Measurements from ENCODE around the gene KIAA0319L. TPM values are rescaled to one million over a fixed set of nuclear protein-coding genes. Genes with fewer than 3 reads are reported as not detected.

The KIAA0319L gene
- total RNA-seq, 1 experiment from 2014 or later = 46.4 TPM

- H3K9me3 Mint-ChIP-seq = peaks cover 0 to 4% of the 10 kb centered on the region in 2 experiments; a peak in 2 of 5 replicates
- no peak within 1 kb of the TSS for H3K56ac ChIP-seq (ENCODE audit: insufficient read length, low read depth, low read length)
- no peak within 1 kb of the TSS for H2BK20ac ChIP-seq (ENCODE audit: low read depth, low read length, poor library complexity, severe bottlenecking)
- WGBS (ENCODE audit: extremely low coverage, insufficient read length, low lambda C conversion rate) = no CpG with 5 or more reads among the region's 58 CpGs
- no peak within 1 kb of the TSS for H4K91ac ChIP-seq (ENCODE audit: insufficient read length, low read depth, low read length)
- H3K9ac ChIP-seq (ENCODE audit: extremely low read depth, insufficient read length, low read length) = peak within 1 kb of the TSS; percentile 77
- H3K14ac ChIP-seq (ENCODE audit: insufficient read depth, low read length) = peak within 1 kb of the TSS; percentile 90
- no peak within 1 kb of the TSS for H3K4ac ChIP-seq (ENCODE audit: low read depth, low read length)
- no peaks in the 10 kb centered on the region for H3K27me3 ChIP-seq (ENCODE audit: insufficient read depth, low read length)
- H4K8ac ChIP-seq (replicated peaks; ENCODE audit: insufficient read length, low read depth, low read length) = peak within 1 kb of the TSS; percentile 63
- DNase-seq = peak; percentile 99
- H3K27ac ChIP-seq (ENCODE audit: insufficient read length, low read depth, low read length) = no peak within 1 kb of the TSS
- H2BK120ac ChIP-seq (ENCODE audit: low read depth, low read length, poor library complexity, severe bottlenecking) = no peak within 1 kb of the TSS
- no peak within 1 kb of the TSS for H2BK5ac ChIP-seq (ENCODE audit: insufficient read length, low read length)
- H3K23ac ChIP-seq (ENCODE audit: insufficient read length, low read depth, low read length) = no peak within 1 kb of the TSS
- H3T11ph ChIP-seq (ENCODE audit: low read length) = no peak within 1 kb of the TSS
- H2BK15ac ChIP-seq (ENCODE audit: low read depth, low read length) = no peak within 1 kb of the TSS
- peaks cover 6% of the 10 kb centered on the region; the same call in 1 of the 2 replicates for H3K79me2 ChIP-seq (ENCODE audit: insufficient read depth, low read length)
- no peaks in the 10 kb centered on the region for H4K20me1 ChIP-seq (ENCODE audit: control insufficient read depth, insufficient read depth, insufficient read length)
- H3K27me3 Mint-ChIP-seq (ENCODE audit: low read depth) = no peaks in the 10 kb centered on the region
- peak within 1 kb of the TSS; percentile 91 to 98 for H3K4me3 Mint-ChIP-seq
- H3K79me1 ChIP-seq (ENCODE audit: insufficient read depth, low read depth, low read length, poor library complexity, severe bottlenecking) = no peaks in the 10 kb centered on the region
- peak within 1 kb of the TSS; percentile 98 for H3K27ac Mint-ChIP-seq
- H4K5ac ChIP-seq (ENCODE audit: insufficient read length, low read depth, low read length) = no peak within 1 kb of the TSS
- TF ChIP-seq, protein P1, sequence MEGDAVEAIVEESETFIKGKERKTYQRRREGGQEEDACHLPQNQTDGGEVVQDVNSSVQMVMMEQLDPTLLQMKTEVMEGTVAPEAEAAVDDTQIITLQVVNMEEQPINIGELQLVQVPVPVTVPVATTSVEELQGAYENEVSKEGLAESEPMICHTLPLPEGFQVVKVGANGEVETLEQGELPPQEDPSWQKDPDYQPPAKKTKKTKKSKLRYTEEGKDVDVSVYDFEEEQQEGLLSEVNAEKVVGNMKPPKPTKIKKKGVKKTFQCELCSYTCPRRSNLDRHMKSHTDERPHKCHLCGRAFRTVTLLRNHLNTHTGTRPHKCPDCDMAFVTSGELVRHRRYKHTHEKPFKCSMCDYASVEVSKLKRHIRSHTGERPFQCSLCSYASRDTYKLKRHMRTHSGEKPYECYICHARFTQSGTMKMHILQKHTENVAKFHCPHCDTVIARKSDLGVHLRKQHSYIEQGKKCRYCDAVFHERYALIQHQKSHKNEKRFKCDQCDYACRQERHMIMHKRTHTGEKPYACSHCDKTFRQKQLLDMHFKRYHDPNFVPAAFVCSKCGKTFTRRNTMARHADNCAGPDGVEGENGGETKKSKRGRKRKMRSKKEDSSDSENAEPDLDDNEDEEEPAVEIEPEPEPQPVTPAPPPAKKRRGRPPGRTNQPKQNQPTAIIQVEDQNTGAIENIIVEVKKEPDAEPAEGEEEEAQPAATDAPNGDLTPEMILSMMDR (conservative IDR thresholded peaks at IDR 0.05) = no peak
- H3K4me1 ChIP-seq (ENCODE audit: insufficient read depth, low read length) = peaks cover 6% of the 10 kb centered on the region; the same call in 1 of the 2 replicates
- no peak within 1 kb of the TSS for H2AK5ac ChIP-seq (ENCODE audit: insufficient read length, low read length)
- H2BK12ac ChIP-seq (ENCODE audit: insufficient read length, low read depth, low read length) = no peak within 1 kb of the TSS
- peaks cover 21% of the 10 kb centered on the region for H3K23me2 ChIP-seq (ENCODE audit: insufficient read length, low read depth, low read length, poor library complexity, severe bottlenecking)
- peak within 1 kb of the TSS; percentile 97 for H3K18ac ChIP-seq (ENCODE audit: insufficient read length, low read depth, low read length)
- peaks cover 45 to 55% of the 10 kb centered on the region in 2 experiments for H3K4me1 Mint-ChIP-seq
- peak within 1 kb of the TSS; percentile 98 for H3K4me2 ChIP-seq (ENCODE audit: insufficient read depth, insufficient read length, low read length)
- H3K36me3 Mint-ChIP-seq (ENCODE audit: insufficient read depth in 1 of 3, low read depth in 3 of 3) = peaks cover 16 to 43% (median 32%) of the 10 kb centered on the region in 3 experiments; a peak in 6 of 7 replicates
- H3K9me3 ChIP-seq (ENCODE audit: control insufficient read depth, low read depth, low read length) = no peaks in the 10 kb centered on the region
- no peak within 1 kb of the TSS for H2AFZ ChIP-seq (ENCODE audit: low read length)
Observed at GRCh38 chr1:35557611-35558373, 589 bp upstream of the KIAA0319L start, which contains the start of gene NCDN. TSS of gene NCDN (plus strand) at chr1:35557799. CDS start at chr1:35558191, 392 bp downstream.

Measured in H9 (cell line).